PC-3 (cell line): ENCODE data around the gene PDK4. TPM values are rescaled to one million over a fixed set of nuclear protein-coding genes. Genes with fewer than 3 reads are reported as not detected.

Experiments used
- ATAC-seq: fragments of 200-7000 bp; cut with Tn5 transposase; 2 replicates; pipeline ENCODE4 v1.9.1; 2020; ENCODE audit warnings: mild to moderate bottlenecking, moderate library complexity
- BruUV-seq: library from RNA; stranded (reverse); fragments of 400-500 nt; replicated peaks from 2 replicates; lab custom pipeline; 2021; lab: Mats Ljungman, UMichigan
- CTCF ChIA-PET: fragments of 300-600 bp; sonication (Branson Sonifier 250); formaldehyde crosslinking; loops from one replicate; lab custom pipeline; 2022; ENCODE audit warnings: antibody characterized with exemption; lab: Charles Lee
- POLR2A ChIA-PET: fragments of 300-600 bp; sonication (Branson Sonifier 250); formaldehyde crosslinking; loops from one replicate; lab custom pipeline; 2022; ENCODE audit warnings: antibody characterized with exemption; ENCODE audit not compliant: unreplicated experiment; lab: Charles Lee
- DNase-seq: peaks from one replicate; pipeline ENCODE4 v3.0.0-alpha.2; 2015
- H2AFZ ChIP-seq: fragments of 300-600 bp; sonication (generic); 2 replicates; pipeline ENCODE4 v1.6.0; 2016; ENCODE audit warnings: antibody characterized with exemption, low read length
- H3F3A ChIP-seq: fragments of 300-600 bp; sonication (generic); one replicate; pipeline ENCODE4 v1.6.0; 2017; ENCODE audit warnings: antibody characterized with exemption, low read length, control low read depth, mild to moderate bottlenecking; ENCODE audit not compliant: unreplicated experiment
- H3K27ac ChIP-seq: fragments of 300-600 bp; sonication (generic); 2 replicates; pipeline ENCODE4 v1.5.1; 2016; ENCODE audit warnings: mild to moderate bottlenecking, low read length
- H3K27me3 ChIP-seq: fragments of 300-600 bp; sonication (generic); 2 replicates; pipeline ENCODE4 v1.6.1; 2016; ENCODE audit warnings: low read length, mixed read lengths
- H3K36me3 ChIP-seq: fragments of 300-600 bp; sonication (generic); 2 replicates; pipeline ENCODE4 v1.6.1; 2016; ENCODE audit warnings: low read depth, mixed run types, low read length, mixed read lengths
- H3K4me1 ChIP-seq: fragments of 300-600 bp; sonication (generic); 2 replicates; pipeline ENCODE4 v1.5.1; 2016; ENCODE audit warnings: low read length; ENCODE audit not compliant: insufficient read depth
- H3K4me2 ChIP-seq: fragments of 300-600 bp; sonication (generic); 2 replicates; pipeline ENCODE4 v1.6.0; 2016; ENCODE audit warnings: low read length
- H3K4me3 ChIP-seq: fragments of 300-600 bp; sonication (generic); 2 replicates; pipeline ENCODE4 v1.5.1; 2016; ENCODE audit warnings: mild to moderate bottlenecking, low read length, mixed read lengths
- H3K79me2 ChIP-seq: fragments of 300-600 bp; sonication (generic); 2 replicates; pipeline ENCODE4 v1.6.1; 2017; ENCODE audit warnings: low read length, mixed read lengths
- H3K9ac ChIP-seq: fragments of 300-600 bp; sonication (generic); 2 replicates; pipeline ENCODE4 v1.6.0; 2016; ENCODE audit warnings: mild to moderate bottlenecking, low read length
- H3K9me2 ChIP-seq: fragments of 300-600 bp; sonication (generic); replicated peaks from 2 replicates; pipeline ENCODE4 v1.6.1; 2016; ENCODE audit warnings: mixed run types, low read length, mixed read lengths
- H3K9me3 ChIP-seq: fragments of 300-600 bp; sonication (generic); 2 replicates; pipeline ENCODE4 v1.6.1; 2016; ENCODE audit warnings: low read length, mixed read lengths
- H4K20me1 ChIP-seq: fragments of 300-600 bp; sonication (generic); 2 replicates; pipeline ENCODE4 v1.6.1; 2016; ENCODE audit warnings: low read length, mixed read lengths
- CTCF ChIP-seq: fragments of 300-600 bp; sonication (generic); conservative IDR thresholded peaks from 2 replicates; pipeline ENCODE4 v1.5.1; 2017; ENCODE audit warnings: antibody characterized with exemption, low read depth, mild to moderate bottlenecking, low read length
- EZH2 ChIP-seq: fragments of 300-600 bp; sonication (generic); IDR thresholded peaks from one replicate; pipeline ENCODE4 v1.6.1; 2017; ENCODE audit warnings: antibody characterized with exemption, mild to moderate bottlenecking, low read length; ENCODE audit not compliant: unreplicated experiment
- EZH2phosphoT487 ChIP-seq: fragments of 300-600 bp; sonication (generic); IDR thresholded peaks from 2 replicates; pipeline ENCODE4 v1.6.1; 2018; ENCODE audit warnings: mild to moderate bottlenecking, antibody characterized with exemption, low read length, borderline replicate concordance
- intact Hi-C: fragments of 100-400 bp; cut with micrococcal nuclease; formaldehyde crosslinking; loops from 2 replicates; pipeline ENCODE4 v1.9.0; 2023
- total RNA-seq: library from RNA; depleted of rRNA; stranded (reverse); fragments of >200 nt; gene quantifications from 2 replicates; pipeline ENCODE4 v1.2.3, GENCODE V29; 2014

The PDK4 gene
- total RNA-seq, 1 experiment from 2014 or later = 3.2 TPM

DNA sequence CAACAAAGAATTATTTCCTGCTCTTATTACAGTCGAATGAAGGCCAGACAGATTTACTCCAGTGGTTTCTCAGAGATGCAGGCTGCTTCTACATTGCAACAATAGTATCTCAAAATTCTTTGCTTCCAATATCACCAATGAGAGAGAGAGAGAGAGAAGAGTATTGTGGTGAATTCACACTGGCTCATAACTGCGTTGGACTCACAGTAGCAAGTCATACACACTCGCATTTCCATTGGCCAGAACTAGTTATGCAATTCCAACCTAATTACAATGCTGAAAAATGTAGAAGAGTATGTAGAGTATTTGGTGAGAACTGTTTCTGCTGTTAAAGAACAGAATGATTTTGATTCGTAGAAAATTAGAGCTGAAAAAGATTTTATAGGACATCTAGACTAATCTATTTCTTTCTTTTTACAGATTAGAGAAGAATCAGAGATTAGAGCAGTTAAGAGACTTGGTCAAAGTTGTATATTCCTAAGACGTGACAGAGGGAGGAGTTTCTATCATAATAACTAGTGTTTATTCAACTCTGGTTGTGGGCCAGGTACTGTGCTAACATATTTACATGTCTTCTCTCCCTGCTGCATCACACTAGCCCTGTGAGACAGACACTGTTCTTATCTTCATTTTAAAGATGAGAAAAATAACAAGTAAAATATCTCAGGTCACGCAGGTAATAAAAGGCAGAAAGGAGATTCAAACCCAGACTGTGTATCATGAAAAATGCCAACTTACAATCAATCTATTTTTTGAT lies 34.6 kb upstream of the PDK4 start:
- H3K9me3 ChIP-seq = no peaks in the 10 kb centered on the region
- BruUV-seq = no TSS peak
- H3K79me2 ChIP-seq = no peaks in the 10 kb centered on the region
- H3K9ac ChIP-seq = no peak overlapping the region
- no peak overlapping the region for H3K4me3 ChIP-seq
- ChIA-PET CTCF (no interaction called here), POLR2A (no interaction called here)
- no peaks in the 10 kb centered on the region for H4K20me1 ChIP-seq
- no peak overlapping the region for H2AFZ ChIP-seq
- peaks cover 6% of the 10 kb centered on the region; the same call in 1 of the 2 replicates for H3K4me1 ChIP-seq
- TF ChIP-seq EZH2phosphoT487 (no peak), EZH2 (no peak), CTCF (no peak)
- no peak overlapping the region for H3K4me2 ChIP-seq
- no peak for DNase-seq
- H3K9me2 ChIP-seq = no peaks in the 10 kb centered on the region
- no peak for ATAC-seq
- intact Hi-C loops = no loop called here
- no peaks in the 10 kb centered on the region for H3K36me3 ChIP-seq
- no peak overlapping the region for H3K27ac ChIP-seq
- H3K27me3 ChIP-seq = no peaks in the 10 kb centered on the region
- no peaks in the 10 kb centered on the region for H3F3A ChIP-seq

DNA sequence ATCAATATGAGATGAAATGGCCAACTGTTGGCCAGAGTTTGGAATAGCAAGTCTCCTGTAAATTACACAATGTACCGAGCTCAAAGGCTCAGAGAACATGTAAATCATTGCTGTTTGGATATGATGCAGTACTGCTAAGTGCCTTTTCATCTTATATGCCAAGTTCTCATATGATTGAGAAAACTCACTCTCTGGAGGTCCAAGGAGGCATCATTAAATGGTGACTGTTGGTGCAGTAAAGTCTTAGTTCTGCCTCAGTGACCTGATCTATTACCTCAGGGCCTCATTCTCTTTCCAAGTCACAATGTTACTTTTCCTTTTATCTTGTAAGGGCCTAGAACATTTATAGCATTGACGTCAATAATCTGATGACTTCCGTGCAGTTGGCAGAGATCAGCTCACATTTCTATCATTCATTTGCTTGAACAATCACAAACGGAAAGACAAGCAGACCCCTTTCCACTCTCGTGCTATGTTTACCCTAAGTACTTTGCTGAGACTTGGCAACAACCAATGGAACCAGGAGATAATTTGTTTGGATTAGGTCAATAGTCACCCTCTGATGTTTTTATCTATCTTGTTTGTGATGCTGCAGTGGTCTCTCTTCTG lies 32.6 kb upstream of the PDK4 start:
- H3K4me3 ChIP-seq = no peak overlapping the region
- peaks cover 6% of the 10 kb centered on the region; the same call in 1 of the 2 replicates for H3K4me1 ChIP-seq
- H3K27ac ChIP-seq = no peak overlapping the region
- BruUV-seq = no TSS peak
- POLR2A ChIA-PET = no interaction called here
- H3K4me2 ChIP-seq = no peak overlapping the region
- ATAC-seq (no peak), DNase-seq (no peak)
- no peaks in the 10 kb centered on the region for H3K9me2 ChIP-seq
- no peaks in the 10 kb centered on the region for H3F3A ChIP-seq
- no peak for TF ChIP-seq CTCF
- no peak for TF ChIP-seq EZH2
- TF ChIP-seq EZH2phosphoT487 = no peak
- no peaks in the 10 kb centered on the region for H3K36me3 ChIP-seq
- H3K27me3 ChIP-seq = peaks cover 12% of the 10 kb centered on the region
- H2AFZ ChIP-seq = no peak overlapping the region
- no peak overlapping the region for H3K9ac ChIP-seq
- no peaks in the 10 kb centered on the region for H4K20me1 ChIP-seq
- intact Hi-C loops = no loop called here
- CTCF ChIA-PET = no interaction called here
- no peaks in the 10 kb centered on the region for H3K79me2 ChIP-seq
- no peaks in the 10 kb centered on the region for H3K9me3 ChIP-seq

DNA sequence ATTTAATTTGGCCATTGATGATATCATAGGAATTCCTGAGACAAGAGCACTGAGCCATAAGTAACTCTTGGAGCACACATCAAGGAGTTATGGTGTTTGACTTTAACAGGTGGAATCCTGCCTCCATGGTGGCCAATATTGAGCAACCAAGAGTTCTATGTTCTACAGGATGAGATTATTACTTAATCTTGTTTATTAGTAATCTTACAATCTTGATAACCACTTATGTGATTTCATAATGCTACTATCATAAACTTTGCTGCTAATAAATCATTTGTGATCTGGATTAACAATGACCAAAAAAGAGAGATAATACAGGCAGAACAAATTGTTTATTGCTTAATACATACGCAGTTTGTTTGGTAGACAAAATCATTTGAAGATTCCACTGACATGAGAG lies 27.5 kb upstream of the PDK4 start:
- ChIA-PET CTCF (no interaction called here), POLR2A (no interaction called here)
- H3K4me3 ChIP-seq = no peak overlapping the region
- ATAC-seq (no peak), DNase-seq (no peak)
- TF ChIP-seq EZH2 (no peak), CTCF (no peak), EZH2phosphoT487 (no peak)
- no peaks in the 10 kb centered on the region for H4K20me1 ChIP-seq
- no peak overlapping the region for H3K4me2 ChIP-seq
- no peaks in the 10 kb centered on the region for H3K9me2 ChIP-seq
- no peaks in the 10 kb centered on the region for H3K4me1 ChIP-seq
- intact Hi-C loops = no loop called here
- no peaks in the 10 kb centered on the region for H3K36me3 ChIP-seq
- no TSS peak for BruUV-seq
- H3K27ac ChIP-seq = no peak overlapping the region
- no peak overlapping the region for H3K9ac ChIP-seq
- no peaks in the 10 kb centered on the region for H3K79me2 ChIP-seq
- no peaks in the 10 kb centered on the region for H3K9me3 ChIP-seq
- no peaks in the 10 kb centered on the region for H3F3A ChIP-seq
- H2AFZ ChIP-seq = no peak overlapping the region
- peaks cover 18% of the 10 kb centered on the region for H3K27me3 ChIP-seq
